Skin of body (tissue), 2 donors: Measurements from ENCODE around the gene MYNN. TPM values are rescaled to one million over a fixed set of nuclear protein-coding genes. Genes with fewer than 3 reads are reported as not detected.
"Not testable (repeated sequence)": the region's sequence is repeated elsewhere in the genome, so short reads cannot be mapped to it uniquely, and the experiment has no call there.

Experiments used
- DNase-seq: peaks from one replicate; lab custom pipeline; 2025; lab: John Stamatoyannopoulos, UW
- total RNA-seq: library from RNA; depleted of rRNA; stranded (reverse); fragments of >200 nt; gene quantifications from one replicate; pipeline ENCODE4 v1.2.3, GENCODE V29; 2014

Gene MYNN
- total RNA-seq: 34.0 TPM

- peak; percentile 93 for DNase-seq
Observed at GRCh38 chr3:169772897-169773816, at the start of gene MYNN. TSS of gene MYNN (plus strand) at chr3:169773396. CDS start at chr3:169774296, 900 bp downstream.

GRCh38 chr3:169731857-169732256 lies 41.3 kb upstream of the MYNN start:
- DNase-seq: not testable (repeated sequence)

- DNase-seq: no peak
Observed at GRCh38 chr3:169739067-169739466, 34.1 kb upstream of the MYNN start.

GRCh38 chr3:169744366-169745054 lies 28.7 kb upstream of the MYNN start:
- DNase-seq: no peak

- DNase-seq: no peak
Observed at GRCh38 chr3:169746924-169747323, 26.3 kb upstream of the MYNN start.

- no peak for DNase-seq
Observed at GRCh38 chr3:169748670-169749069, 24.5 kb upstream of the MYNN start.

- no peak for DNase-seq
Observed at GRCh38 chr3:169750665-169751064, 22.5 kb upstream of the MYNN start.

GRCh38 chr3:169751875-169752274 lies 21.3 kb upstream of the MYNN start:
- DNase-seq: no peak

- no peak for DNase-seq
Observed at GRCh38 chr3:169754711-169755110, 18.5 kb upstream of the MYNN start.

GRCh38 chr3:169755488-169755887 lies 17.7 kb upstream of the MYNN start:
- no peak for DNase-seq

- DNase-seq: no peak
Observed at GRCh38 chr3:169758359-169758994, 14.7 kb upstream of the MYNN start.

GRCh38 chr3:169759256-169759655 lies 13.9 kb upstream of the MYNN start:
- no peak for DNase-seq

- no peak for DNase-seq
Observed at GRCh38 chr3:169760479-169760878, 12.7 kb upstream of the MYNN start.

GRCh38 chr3:169764312-169764881 lies 8.8 kb upstream of the MYNN start:
- peak; percentile 25 for DNase-seq

- peak; percentile 97 for DNase-seq
Observed at GRCh38 chr3:169764882-169765612, 8.1 kb upstream of the MYNN start, which contains the start of gene TERC. TSS of gene TERC (minus strand) at chr3:169765060.

GRCh38 chr3:169769287-169770181 lies 3.7 kb upstream of the MYNN start, which contains the start of gene ACTRT3:
TSS of gene ACTRT3 (minus strand) at chr3:169769561. CDS start at chr3:169769520, 41 bp downstream.
- DNase-seq: peak; percentile 53

- DNase-seq: peak; percentile 90
Observed at GRCh38 chr3:169771497-169772304, 1.5 kb upstream of the MYNN start.

- peak; percentile 93 for DNase-seq
Observed at GRCh38 chr3:169772305-169772896, 795 bp upstream of the MYNN start.
